Nephron progenitor cell (in vitro differentiated cells): ENCODE results near the gene MN1.

Experiments used
- DNase-seq: peaks from one replicate; pipeline ENCODE4 v3.0.0; 2021
- H3K27ac Mint-ChIP-seq: 2 replicates; pipeline ENCODE4 v1.8.0; 2021; ENCODE audit warnings: mild to moderate bottlenecking, moderate library complexity, mixed read lengths
- H3K27me3 Mint-ChIP-seq: 2 replicates; pipeline ENCODE4 v1.8.0; 2021; ENCODE audit warnings: mild to moderate bottlenecking, low read depth, mixed read lengths; ENCODE audit not compliant: poor library complexity
- H3K36me3 Mint-ChIP-seq: 2 replicates; pipeline ENCODE4 v1.8.0; 2021; ENCODE audit warnings: low read depth, mixed read lengths
- H3K4me1 Mint-ChIP-seq: 2 replicates; pipeline ENCODE4 v1.8.0; 2021; ENCODE audit warnings: mixed read lengths
- H3K4me3 Mint-ChIP-seq: 2 replicates; pipeline ENCODE4 v1.8.0; 2021; ENCODE audit warnings: mild to moderate bottlenecking, moderate library complexity, mixed read lengths
- H3K9me3 Mint-ChIP-seq: 2 replicates; pipeline ENCODE4 v1.8.0; 2021; ENCODE audit warnings: mild to moderate bottlenecking, moderate library complexity, mixed read lengths
- CTCF ChIP-seq: fragments of 200-600 bp; sonication (generic); IDR thresholded peaks from 2 replicates; pipeline ENCODE4 v1.5.0; 2021; ENCODE audit warnings: antibody characterized with exemption

The MN1 gene

GRCh38 chr22:27832606-27833005, 31.1 kb upstream of the MN1 start:
- DNase-seq = no peak
- H3K36me3 Mint-ChIP-seq = peaks cover 6% of the 10 kb centered on the region

DNA sequence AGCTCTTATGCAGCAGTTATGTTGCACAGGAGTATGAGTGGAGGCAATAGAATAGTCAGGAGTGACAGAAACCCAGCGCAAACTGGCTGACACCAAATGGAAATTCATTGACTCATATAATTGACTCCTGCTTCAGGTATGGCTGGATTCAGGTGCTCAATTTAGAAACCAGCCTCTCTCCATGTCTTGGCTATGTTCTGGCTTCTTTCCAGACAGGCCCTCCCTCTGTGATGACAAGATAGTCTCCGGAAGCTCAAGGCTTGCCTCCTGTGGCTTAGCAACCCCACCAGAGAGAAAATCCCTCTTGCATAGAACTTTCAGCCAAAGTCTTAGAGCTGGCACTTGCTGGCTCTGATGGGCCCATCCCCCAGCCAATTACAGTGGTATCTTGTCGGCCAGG, 28.1 kb upstream of the MN1 start:
- H3K4me1 Mint-ChIP-seq = peaks cover 9% of the 10 kb centered on the region
- H3K27me3 Mint-ChIP-seq = peaks cover 28% of the 10 kb centered on the region
- DNase-seq = no peak
- H3K4me3 Mint-ChIP-seq = no peak overlapping the region
- TF ChIP-seq CTCF = no peak
- peaks cover 8% of the 10 kb centered on the region for H3K9me3 Mint-ChIP-seq
- H3K36me3 Mint-ChIP-seq = no peaks in the 10 kb centered on the region
- H3K27ac Mint-ChIP-seq = no peak overlapping the region

More at GRCh38 chr22:27832606-27833005, 31.1 kb upstream of the MN1 start:
- Mint-ChIP-seq H3K4me3 (no peak overlapping the region), H3K27me3 (peaks cover 24% of the 10 kb centered on the region), H3K9me3 (peaks cover 12% of the 10 kb centered on the region), H3K4me1 (peaks cover 19% of the 10 kb centered on the region), H3K27ac (no peak overlapping the region)
- TF ChIP-seq CTCF = no peak

- no peak for DNase-seq
- H3K4me1 Mint-ChIP-seq = peaks cover 9% of the 10 kb centered on the region
- H3K9me3 Mint-ChIP-seq = peaks cover 15% of the 10 kb centered on the region
- H3K27ac Mint-ChIP-seq = peak overlapping the region; percentile 73
- peaks cover 31% of the 10 kb centered on the region for H3K27me3 Mint-ChIP-seq
- no peak overlapping the region for H3K4me3 Mint-ChIP-seq
- no peak for TF ChIP-seq CTCF
- H3K36me3 Mint-ChIP-seq = no peaks in the 10 kb centered on the region
Measured at GRCh38 chr22:27827604-27828587, 26.3 kb upstream of the MN1 start.

GRCh38 chr22:27825174-27825573, 23.6 kb upstream of the MN1 start:
- DNase-seq = no peak
- H3K27ac Mint-ChIP-seq = no peak overlapping the region

DNA sequence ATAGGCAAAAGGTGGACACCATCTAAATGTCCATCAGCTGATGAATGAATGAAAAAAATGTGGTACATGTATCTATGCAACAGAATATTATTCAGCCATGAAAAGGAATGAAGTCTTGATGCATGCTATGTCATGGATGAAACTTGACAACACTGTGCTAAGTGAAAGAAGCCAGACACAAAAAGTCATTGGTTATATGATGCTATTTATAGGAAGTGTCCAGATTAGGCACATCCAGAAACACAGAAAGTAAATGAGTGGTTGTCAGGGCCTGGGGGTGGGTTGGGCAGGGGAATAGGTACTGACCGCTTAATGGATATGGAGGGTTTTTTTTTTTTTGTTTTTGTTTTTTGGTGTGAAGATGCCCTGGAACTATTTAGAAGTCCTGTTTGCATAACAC, 21.7 kb upstream of the MN1 start:
- H3K4me1 Mint-ChIP-seq = peaks cover 9% of the 10 kb centered on the region
- no peak overlapping the region for H3K27ac Mint-ChIP-seq
- H3K27me3 Mint-ChIP-seq = peaks cover 18% of the 10 kb centered on the region
- no peak for DNase-seq
- peaks cover 19% of the 10 kb centered on the region for H3K9me3 Mint-ChIP-seq
- no peaks in the 10 kb centered on the region for H3K36me3 Mint-ChIP-seq
- H3K4me3 Mint-ChIP-seq = no peak overlapping the region
- TF ChIP-seq CTCF = no peak

More at GRCh38 chr22:27825174-27825573, 23.6 kb upstream of the MN1 start:
- peaks cover 18% of the 10 kb centered on the region for H3K27me3 Mint-ChIP-seq
- no peak overlapping the region for H3K4me3 Mint-ChIP-seq
- H3K9me3 Mint-ChIP-seq = peaks cover 19% of the 10 kb centered on the region
- TF ChIP-seq CTCF = peak; percentile 31
- H3K4me1 Mint-ChIP-seq = peaks cover 9% of the 10 kb centered on the region
- H3K36me3 Mint-ChIP-seq = no peaks in the 10 kb centered on the region
